ENCODE measurements around the gene MCF2L.

DNA sequence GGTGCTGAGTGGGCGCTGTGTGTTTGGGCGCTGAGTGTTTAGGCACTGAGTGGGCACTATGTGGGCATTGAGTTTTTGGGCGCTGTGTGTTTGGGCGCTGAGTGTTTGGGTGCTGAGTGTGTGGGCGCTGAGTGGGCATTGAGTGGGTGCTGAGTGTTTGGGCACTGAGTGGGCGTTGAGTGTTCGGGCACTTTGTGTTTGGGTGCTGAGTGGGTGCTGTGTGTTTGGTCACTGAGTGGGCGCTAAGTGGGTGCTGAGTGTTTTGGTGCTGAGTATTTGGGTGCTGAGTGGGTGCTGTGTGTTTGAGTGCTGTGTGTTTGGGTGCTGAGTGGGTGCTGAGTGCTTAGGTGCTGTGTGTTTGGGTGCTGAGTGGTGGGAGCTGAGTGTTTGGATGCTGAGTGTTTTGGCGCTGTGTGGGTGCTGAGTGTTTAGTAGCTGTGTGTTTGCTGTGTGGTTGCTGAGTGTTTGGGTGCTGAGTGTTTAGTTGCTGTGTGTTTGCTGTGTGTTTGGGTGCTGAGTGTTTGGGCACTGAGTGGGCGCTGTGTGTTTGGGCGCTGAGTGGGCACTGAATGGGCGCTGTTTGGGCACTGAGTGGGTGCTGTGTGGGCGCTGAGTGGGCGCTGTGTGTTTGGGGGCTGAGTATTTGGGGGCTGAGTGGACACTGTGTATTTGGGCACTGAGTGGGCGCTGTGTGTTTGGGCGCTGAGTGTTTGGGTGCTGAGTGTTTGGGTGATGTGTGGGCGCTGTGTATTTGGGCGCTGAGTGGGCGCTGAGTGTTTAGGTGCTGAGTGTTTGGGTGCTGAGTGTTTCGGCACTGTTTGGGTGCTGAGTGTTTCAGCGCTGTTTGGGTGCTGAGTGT lies 89.3 kb downstream of the MCF2L start:
- TF ChIP-seq, protein P1, sequence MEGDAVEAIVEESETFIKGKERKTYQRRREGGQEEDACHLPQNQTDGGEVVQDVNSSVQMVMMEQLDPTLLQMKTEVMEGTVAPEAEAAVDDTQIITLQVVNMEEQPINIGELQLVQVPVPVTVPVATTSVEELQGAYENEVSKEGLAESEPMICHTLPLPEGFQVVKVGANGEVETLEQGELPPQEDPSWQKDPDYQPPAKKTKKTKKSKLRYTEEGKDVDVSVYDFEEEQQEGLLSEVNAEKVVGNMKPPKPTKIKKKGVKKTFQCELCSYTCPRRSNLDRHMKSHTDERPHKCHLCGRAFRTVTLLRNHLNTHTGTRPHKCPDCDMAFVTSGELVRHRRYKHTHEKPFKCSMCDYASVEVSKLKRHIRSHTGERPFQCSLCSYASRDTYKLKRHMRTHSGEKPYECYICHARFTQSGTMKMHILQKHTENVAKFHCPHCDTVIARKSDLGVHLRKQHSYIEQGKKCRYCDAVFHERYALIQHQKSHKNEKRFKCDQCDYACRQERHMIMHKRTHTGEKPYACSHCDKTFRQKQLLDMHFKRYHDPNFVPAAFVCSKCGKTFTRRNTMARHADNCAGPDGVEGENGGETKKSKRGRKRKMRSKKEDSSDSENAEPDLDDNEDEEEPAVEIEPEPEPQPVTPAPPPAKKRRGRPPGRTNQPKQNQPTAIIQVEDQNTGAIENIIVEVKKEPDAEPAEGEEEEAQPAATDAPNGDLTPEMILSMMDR (conservative IDR thresholded peaks at IDR 0.05; ENCODE audit: low read depth, low read length) = no peak
- TF ChIP-seq EZH2 (IDR thresholded peaks at IDR 0.05; ENCODE audit: low read length, unreplicated experiment) = no peak
- TF ChIP-seq EZH2phosphoT487 (IDR thresholded peaks at IDR 0.05; ENCODE audit: borderline replicate concordance, low read length) = no peak
